HG03095 (cell line): ENCODE data around the gene WWOX.

Experiments
- ATAC-seq: cut with Tn5 transposase; IDR thresholded peaks from one replicate; pipeline ENCODE4 v1.9.1; 2021; ENCODE audit warnings: moderate library complexity; ENCODE audit not compliant: unreplicated experiment

Gene WWOX

DNA sequence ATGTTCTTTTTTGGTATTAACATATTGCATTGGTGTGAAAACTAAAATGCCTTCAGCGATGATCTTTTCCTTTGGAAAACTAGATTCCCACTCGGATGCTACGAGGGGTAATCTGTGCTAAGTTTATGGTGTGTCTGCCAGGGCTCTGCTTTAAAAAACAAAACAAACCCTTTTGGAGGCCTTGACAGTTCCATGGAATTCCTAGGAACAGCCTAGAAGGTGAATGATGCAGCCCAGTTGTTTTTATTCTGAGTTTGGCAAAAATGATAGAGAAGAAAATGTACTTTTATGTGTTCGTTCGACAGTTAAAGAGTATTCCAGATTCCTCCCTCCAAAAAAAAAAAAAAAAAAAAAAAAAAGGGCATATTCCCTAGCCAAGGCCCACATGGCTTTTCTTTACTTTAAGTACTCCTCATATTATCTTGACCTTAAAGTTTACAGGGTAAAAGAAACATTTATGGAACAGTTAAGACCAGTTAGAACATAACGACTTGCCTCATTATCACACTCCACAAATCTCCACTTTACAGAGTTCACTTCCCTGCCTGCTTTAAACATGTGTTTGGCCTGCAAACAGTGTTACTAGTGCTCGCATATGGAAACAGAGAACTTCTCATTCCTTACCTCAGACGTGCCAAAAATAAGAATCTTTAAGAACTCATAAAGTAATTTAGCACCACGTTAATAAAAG, 159.1 kb downstream of the WWOX start:
- ATAC-seq = no peak

DNA sequence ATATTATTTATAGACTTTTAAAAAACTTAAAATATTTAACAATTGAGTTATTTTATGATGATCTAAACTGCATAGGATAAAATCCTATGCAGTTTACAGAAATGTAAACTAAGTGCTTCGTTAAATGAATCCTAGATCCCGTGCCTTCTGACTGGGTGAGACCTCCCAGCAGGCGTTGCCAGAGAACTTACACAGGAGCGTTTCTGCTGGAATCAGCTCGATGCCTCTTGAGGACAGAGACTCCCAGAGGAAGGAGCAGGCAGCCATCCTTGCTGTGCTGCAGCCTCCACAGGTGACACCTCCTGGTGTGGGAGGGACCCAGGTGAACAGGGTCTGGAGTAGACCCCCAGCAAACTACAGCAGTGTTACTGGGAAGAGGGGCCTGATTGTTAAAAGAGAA, 160.4 kb downstream of the WWOX start:
- no peak for ATAC-seq

DNA sequence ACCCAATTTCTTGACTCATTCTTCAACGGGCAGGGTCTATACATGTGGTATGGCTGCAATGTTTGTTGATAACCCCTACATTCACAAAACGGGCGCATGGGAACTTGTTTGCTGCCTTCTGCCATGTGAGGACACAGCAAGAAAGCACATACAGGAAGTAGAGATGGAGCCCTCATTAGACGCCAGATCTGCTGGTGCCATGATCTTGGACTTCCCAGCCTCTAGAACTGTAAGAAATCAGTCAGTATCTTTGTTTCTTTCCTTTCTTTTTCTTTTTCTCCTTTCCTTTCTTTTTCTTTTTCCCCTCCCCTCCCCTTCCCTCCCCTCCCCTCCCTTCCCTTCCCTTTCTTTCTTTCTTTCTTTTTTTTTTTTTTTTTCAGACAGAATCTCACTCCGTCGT, 165.2 kb downstream of the WWOX start:
- no peak for ATAC-seq

- no peak for ATAC-seq
These were observed 169.8 kb downstream of the WWOX start for GRCh38 chr16:78269256-78269655.

DNA sequence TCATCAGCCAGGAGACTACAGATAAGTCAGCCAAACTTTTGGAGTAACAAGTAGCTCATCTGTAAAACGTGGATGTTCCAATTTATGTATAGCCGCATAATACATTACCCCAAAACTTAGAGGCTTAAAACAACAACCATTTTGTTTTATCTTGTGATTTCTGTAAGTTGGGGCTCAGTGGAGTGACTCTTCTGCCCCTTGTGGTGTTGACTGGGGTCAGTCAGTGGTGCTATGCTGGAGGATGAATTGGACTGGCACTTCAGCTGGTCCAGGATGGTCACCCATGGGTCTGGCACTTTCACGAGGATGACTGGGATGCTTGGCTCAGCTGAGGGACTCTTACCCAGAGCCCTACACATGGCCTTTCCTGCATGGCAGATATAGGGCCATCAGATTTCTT, 172.5 kb downstream of the WWOX start:
- ATAC-seq = no peak

- no peak for ATAC-seq
These were observed 175.3 kb downstream of the WWOX start for GRCh38 chr16:78274771-78275170.

DNA sequence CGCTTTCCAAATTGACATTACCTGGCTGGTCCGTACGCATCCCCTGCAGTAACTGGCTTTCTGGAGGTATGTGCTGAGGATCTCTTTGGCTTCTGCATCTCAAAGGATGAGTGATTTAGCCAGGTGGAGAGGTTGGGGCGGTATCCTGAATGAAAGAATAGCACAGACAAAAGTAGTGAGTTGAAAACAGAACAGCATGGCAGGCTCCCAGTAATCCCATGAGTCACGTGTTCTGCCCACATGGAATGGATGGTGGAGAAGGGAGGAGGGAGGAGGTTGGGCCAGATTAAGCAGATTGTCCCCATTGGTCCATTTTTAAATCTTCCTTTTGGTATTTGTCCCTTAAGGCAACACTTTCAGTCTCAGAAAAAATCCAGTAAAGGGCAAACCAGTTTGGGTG, 176.0 kb downstream of the WWOX start:
- no peak for ATAC-seq

- no peak for ATAC-seq
These were observed 178.0 kb downstream of the WWOX start for GRCh38 chr16:78277321-78278055.

DNA sequence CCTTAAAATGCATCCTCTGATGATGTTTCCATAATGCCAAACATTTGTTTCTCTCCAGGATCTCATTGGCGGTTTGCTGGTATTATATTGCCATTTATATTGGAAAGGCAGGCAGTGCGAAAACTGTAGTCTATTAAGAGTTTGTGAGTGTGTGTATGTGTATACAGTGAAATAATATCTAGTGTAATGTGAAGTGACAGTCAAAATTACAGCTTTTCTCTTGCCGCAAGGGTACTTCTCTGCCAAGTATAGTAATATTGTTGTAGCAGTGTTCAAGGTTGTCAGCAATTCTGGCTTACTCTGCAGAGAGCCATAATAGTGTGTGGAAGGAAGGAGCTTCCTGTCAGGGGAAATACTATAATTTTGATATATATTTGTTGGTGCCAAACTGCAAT, 178.6 kb downstream of the WWOX start:
- no peak for ATAC-seq

- ATAC-seq = no peak
These were observed 181.7 kb downstream of the WWOX start for GRCh38 chr16:78281115-78281514.

- no peak for ATAC-seq
These were observed 184.2 kb downstream of the WWOX start for GRCh38 chr16:78283548-78284251.

DNA sequence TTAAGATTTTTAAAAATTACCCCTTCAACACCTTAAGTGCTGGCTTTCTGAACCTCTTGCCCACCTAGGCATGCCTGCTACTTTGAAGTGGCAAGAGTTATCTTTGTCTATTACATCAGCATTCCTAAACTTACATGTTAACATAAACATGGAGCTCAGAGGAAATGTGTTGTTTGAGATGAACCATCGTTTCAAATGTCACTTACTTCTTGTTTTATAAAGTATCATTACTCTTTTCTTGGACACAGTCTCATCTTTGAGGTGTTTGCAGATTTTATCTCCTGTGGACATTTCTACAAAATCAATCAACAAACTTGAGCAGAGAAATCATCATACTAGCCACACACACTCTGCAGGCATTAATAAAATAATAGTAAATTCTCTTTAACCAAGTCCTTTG, 184.9 kb downstream of the WWOX start:
- no peak for ATAC-seq

DNA sequence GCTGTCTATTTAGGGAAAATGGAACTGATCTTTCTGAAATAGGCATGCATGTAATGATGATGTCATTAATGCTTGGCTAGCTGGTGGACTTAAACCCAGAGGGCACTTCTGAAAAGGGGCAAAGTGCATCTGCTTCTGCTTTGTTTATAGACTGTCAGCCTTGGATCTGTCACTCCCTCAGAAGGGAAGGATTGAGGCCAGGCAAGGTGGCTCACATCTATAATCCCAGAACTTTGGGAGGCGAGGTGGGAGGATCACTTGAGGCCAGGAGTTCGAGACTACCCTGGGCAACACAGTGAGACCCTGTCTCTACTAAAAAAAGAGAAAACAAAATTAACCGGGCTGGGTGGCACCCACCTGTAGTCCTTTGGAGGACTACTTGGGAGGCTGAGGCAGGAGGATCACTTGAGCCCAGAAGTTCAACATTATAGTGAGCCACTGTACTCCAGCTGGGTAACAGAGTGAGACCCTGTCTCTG, 185.5 kb downstream of the WWOX start:
- no peak for ATAC-seq

DNA sequence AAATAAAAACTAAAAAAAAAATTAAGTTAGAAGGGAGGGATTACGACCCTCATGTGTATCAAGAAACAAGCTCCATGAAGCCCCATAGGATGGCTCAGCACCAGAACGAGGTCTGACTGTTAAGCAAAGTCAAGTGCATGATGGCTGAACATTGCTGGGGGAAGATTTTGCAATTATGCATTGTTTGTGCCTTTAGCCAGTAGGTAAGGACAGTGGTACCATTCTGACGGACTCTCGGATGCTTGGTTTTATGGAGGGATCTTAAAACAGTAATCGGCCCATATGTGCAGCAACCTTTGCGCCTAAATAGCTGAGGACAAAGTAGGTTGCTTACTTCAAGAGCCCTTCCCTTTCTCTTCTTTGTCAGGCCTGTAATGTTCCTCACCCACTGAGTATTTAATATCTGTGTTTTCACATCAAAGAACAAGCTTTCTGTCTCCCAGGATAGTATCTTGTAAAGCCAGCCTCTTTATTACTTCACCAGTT, 186.0 kb downstream of the WWOX start:
- ATAC-seq = no peak

GRCh38 chr16:78286065-78286464, 186.6 kb downstream of the WWOX start:
- ATAC-seq = no peak

DNA sequence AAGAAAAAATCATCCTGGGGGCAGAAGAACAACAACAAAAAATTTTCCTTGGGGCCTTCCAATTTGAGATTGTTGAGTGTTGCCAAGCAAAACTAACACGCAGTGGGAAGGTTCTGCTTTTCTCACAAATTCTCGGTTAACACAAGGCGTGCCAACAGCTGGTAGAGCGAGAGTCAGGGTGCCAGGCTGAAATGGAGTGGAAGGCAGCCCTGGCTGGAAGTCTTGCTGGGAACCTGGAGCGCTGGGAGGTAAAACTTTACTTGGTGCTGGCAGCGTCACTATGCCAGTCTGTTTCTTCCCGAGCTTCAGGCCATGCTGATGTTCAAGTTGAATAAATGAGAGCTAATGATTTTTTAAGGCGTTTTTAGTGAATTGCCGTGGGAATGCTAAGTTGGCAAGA, 189.4 kb downstream of the WWOX start:
- no peak for ATAC-seq

DNA sequence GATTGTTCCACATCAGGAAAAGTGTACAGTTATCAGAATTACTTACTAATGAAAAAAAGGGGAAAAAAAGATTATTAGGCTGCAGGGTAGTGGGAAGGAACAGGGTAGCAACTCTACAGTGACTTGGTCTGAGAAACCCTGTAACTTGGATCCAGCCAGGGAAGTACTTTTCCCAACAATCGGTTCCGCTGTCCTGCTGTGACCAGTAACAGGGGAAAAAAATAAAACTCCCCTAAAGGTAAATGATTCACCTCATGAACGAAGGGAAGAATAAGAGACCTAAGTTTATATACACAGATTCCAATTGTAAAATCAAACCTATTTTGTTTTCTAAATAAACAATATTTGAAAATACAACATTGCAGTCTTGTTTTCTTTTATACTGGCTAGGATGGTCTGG, 189.9 kb downstream of the WWOX start:
- no peak for ATAC-seq

GRCh38 chr16:78289844-78290277, 190.4 kb downstream of the WWOX start:
- ATAC-seq = no peak

DNA sequence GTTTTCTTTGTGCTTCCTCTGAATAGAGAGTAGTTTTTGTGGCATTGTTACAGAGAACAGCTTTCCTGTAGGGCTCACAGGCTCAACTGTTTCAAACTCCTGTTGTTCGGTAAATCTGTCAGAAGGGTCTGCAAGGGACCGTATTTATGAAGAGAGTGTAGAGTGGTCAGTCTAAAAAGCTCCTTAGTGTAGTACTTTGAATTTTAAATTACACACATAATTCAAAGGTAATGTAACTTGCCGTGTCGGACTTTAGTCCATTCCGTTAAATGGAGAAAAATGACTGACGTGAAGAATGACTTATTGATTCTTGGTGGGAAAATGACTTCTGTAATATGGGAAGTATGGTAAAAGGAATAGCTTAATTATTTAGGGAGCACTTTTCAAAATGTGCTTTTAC, 190.9 kb downstream of the WWOX start:
- no peak for ATAC-seq

DNA sequence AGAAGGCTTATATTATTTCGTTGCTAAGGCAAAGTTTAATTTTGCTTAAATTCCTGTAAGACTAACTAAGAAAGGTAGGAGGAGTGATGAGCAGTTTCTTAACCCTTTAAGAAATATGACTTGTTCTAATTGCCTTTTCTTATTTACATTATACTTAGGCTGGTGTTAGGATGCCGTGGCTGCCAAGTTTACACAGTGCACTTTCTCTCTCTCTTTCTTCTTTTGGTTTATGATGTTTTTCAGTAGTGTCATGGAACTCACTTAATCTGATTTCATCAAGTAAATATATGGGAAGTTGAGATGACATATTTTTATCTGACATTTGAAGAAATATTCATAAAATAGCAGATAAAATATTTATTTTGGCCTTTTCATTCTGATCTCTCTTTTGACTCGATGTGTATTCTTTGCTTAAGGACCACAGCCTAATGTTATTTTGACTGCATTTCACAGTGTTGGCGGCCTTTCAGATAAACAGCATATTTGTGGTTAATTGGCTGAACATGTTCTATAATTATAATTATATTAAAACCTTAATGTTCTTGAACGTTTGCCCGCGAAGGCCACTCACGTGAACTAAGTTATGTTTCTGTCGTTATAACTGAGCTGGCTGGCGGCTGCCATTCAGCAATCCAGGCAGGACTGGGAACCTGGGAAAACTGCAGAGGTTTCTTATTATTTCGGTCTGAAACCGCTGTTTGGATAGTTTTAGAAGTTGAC, 191.6 kb downstream of the WWOX start:
- no peak for ATAC-seq

- no peak for ATAC-seq
These were observed 192.2 kb downstream of the WWOX start for GRCh38 chr16:78291604-78292003.
